HG03565 (cell line): ENCODE results near the gene NGRN.

ENCODE experiments used
- ATAC-seq: cut with Tn5 transposase; IDR thresholded peaks from one replicate; pipeline ENCODE4 v1.9.1; 2021; ENCODE audit warnings: mild to moderate bottlenecking, moderate library complexity; ENCODE audit not compliant: unreplicated experiment

Gene NGRN

DNA sequence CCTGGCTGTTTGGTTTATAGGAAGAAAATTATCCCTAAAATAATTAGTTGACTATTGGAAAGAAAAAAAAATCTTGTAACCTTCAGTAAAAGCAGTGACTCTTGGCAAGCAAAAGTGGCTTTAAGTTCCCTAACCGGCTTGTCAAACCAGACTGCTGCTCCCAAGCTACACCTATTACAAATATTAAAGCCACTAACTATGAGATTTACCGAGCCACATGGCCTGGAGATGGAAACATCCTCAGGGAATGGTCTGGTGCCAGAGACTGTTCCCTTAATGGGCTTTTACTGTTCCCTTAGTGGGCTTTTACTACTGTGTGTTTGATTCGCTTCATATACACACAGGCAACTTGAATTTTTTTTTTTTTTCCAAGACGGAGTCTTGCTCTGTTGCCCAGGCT, 50.7 kb downstream of the NGRN start:
- ATAC-seq = no peak

DNA sequence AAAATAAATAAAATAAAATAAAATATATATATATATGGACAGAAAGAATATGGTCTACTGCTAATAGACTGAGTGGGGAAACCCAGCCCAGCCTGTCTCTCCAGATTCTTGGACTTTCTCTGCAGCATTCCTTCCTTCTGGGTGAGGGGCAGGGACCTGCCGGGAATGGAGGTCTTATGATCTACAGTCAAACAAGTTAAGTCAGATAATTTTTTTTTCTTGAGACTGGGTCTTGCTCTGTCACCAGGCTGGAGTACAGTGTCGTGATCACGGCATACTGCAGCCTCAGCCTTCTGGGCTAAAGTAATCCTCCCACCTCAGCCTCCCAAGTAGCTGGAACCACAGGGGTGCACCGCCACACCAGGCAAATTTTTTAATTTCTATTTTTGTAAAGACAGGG, 53.1 kb downstream of the NGRN start:
- ATAC-seq = no peak

DNA sequence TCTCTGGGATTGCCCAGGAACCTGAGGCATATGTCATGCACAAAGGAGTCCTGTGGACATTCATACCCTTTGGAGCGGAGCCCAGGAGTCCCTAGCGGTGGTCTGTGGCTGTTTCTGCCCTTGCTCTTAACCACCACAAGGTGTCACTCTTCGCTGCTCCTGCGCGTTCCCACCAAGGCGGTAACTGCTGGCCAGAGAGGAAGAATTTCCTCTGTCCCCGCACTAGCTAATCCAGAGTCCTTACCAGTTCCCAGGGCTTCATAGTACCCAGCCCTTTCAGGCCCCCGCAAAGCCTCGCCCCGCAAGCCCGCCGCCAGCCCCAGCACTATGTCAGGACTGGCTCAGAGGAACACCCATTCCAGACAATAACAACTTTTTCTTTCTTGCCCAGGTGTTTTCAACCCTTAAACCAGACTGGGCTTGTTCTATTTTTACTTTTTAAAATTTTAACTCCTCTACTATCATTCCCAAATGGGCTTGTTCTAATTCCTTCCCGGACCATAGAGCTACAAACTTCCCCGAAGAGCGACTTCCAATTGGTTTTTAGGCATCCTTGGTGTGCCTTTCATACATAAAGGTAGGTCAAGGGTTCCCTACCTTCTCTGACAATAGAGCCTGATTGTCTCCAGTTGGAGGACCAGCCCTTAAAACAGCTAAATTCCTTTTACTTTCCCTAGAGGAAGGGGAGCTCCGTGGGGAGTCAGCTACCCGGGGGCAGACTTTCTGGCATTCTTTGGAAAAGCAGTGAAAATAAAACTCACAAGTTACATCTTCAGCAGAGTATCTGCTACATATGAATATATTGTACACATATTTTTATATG, 54.8 kb downstream of the NGRN start:
- ATAC-seq = no peak

DNA sequence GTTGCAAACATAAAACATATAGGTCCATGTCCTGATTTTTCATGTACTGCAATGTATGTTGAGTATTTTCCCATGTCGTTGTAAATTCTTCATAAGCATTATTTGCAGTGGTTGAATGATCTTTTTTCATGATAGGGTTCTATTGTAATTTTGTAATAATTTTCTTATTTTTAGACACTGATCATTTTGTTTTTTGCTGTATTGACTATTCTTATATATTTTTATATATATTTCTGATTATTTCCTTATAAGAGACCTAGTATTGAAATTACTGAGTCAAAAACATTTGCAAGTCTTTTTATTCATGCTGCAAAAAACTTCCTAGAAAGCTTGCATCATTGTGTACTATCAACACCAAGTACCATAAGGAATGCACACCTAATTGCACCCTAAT, 55.4 kb downstream of the NGRN start:
- ATAC-seq = no peak
